GM21367 (cell line): ENCODE measurements around the gene RPS6KA5.
"Not testable (repeated sequence)": the region's sequence is repeated elsewhere in the genome, so short reads cannot be mapped to it uniquely, and the experiment has no call there.

Experiments used
- ATAC-seq: cut with Tn5 transposase; IDR thresholded peaks from one replicate; pipeline ENCODE4 v1.9.1; 2021; ENCODE audit not compliant: unreplicated experiment

Gene RPS6KA5

DNA sequence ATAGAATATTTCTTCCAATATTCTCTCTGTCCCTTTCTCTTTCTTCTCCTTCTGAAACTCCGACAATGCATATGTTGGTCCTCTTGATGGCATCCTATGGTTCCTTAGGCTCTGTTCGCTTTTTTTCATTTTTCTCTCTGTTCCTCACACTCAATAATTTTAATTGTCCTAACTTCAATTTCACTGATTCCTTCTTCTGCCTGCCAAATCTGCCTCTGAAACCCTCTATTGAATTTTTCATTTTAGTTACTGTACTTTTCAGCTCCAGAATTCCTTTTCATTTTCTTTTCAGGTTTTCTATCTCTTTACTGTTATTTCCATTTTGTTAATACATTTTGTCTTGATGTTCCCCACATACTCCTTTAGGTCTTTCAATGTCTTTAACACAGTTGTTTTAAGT, 177.2 kb downstream of the RPS6KA5 start:
- ATAC-seq = no peak

GRCh38 chr14:90880282-90880681, 180.2 kb downstream of the RPS6KA5 start:
- no peak for ATAC-seq

DNA sequence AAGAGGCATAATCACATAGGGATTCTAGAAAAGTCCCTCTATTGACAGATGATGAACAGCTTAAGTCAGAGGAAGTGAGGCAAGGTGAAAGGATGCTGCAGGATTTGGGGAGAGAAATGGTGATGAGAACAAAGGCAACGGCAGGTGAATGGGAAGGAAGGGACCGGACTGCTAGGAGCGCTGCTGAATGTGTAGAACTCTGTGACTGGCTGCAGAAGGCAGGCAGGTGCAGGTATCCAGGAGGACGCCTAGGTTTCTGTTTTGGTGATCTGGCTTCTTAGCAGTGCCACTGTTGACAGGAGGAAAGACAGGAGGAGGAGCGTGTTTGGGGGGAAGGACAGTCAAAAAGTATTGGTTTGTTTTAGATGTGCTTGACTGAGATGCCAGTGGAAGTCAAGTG, 185.8 kb downstream of the RPS6KA5 start:
- no peak for ATAC-seq

GRCh38 chr14:90871605-90872233, 188.7 kb downstream of the RPS6KA5 start:
- no peak for ATAC-seq

DNA sequence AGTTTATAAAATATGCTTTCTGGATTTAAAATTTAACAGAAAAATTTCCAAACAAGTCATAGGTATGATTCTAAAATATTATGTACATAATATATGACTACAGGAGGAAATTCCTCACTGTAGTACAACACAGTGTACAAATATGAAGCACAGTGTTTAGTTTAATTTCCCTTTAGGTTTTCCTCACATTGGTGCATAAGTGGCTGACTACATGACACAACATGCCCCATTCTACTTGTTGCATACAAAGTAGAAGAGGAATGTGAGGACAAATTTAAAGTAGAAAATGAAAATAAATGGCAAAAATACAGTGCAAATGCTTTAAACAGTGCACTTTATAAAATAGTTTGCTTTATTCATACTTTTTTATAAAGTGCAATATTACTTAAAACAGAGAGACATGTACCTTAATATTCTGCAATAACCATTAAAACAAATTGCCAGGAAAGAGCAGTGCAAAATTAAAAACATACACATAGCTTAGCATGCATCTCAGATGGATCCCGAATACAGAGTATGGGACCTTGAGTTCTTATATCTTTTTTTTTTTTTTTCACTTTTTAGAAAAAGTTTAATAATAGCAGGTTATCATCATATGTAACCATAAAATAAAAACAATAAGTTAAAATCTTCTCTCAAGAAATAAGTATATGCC, 189.4 kb downstream of the RPS6KA5 start:
- no peak for ATAC-seq

DNA sequence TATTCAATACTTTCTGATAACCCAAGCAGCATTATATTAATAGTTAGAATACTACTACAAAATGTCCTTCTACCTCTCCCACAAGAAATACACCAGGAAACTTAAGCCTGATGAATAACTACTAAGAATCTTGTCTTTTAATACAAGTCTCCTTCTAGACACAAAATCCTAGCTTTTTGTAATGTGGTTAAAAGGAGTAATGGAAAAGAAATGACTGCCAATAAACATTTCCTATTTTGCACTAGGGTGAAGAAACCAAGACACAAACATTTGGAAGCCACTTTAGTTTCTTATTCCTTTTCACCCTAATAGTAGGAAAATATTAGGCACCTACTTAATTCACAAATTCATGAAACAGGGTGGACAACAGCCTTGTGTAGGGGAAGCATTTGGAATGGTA, 192.9 kb downstream of the RPS6KA5 start:
- no peak for ATAC-seq

DNA sequence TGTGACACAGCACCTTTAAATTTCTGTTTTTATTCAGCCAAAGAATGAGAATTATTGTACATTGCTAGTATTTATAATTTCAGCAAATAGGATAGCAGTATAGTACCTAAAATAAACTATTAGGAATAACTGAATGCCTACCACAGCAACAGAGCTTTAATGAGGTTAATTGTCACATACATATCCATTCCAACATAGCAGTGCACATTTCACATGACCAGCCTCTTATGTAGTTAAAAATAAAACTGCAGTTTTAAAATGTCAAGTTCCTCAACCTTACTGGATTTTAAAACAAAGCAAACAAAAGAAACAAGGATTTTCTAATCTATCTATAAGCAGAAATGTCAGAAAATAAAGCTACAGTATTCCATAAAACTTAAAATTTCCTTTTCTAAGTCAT, 193.6 kb downstream of the RPS6KA5 start:
- no peak for ATAC-seq

DNA sequence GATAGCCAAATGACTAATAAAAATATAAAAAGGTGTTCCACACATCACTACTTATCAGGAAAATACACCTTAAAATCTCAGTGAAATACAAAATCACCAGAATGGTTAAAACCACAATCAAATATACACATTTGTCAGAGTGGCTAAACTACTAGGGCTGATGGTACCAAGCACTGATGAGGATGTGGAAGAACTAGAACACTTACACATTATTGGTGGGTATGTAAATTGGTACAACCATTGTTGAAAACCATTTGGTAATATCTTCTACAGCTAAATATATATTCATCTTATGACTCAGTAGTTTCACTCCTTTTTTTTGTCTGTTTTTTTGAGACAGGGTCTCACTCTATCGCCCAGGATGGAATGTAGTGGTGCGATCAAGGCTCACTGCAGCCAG, 195.7 kb downstream of the RPS6KA5 start:
- ATAC-seq = no peak

GRCh38 chr14:90858511-90858910, 201.9 kb downstream of the RPS6KA5 start:
- ATAC-seq = no peak

DNA sequence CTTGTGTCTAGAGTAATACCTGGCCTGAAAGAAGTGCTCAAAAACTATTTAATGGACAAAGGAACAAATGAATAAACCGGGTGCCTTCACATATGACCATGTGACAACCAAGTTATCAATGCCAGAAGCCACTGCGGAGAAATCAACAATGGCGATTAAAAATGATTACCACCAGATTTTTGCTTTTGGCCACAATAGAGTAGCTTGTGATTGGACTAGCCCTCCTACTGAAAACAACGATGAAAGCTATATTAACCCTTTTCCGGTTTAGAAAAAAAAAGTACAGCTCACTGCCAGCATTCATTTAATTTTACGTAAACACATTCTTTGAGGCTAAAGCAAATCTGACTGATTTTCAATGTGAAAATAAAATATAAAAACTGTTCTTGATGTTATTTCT, 202.6 kb downstream of the RPS6KA5 start:
- no peak for ATAC-seq

DNA sequence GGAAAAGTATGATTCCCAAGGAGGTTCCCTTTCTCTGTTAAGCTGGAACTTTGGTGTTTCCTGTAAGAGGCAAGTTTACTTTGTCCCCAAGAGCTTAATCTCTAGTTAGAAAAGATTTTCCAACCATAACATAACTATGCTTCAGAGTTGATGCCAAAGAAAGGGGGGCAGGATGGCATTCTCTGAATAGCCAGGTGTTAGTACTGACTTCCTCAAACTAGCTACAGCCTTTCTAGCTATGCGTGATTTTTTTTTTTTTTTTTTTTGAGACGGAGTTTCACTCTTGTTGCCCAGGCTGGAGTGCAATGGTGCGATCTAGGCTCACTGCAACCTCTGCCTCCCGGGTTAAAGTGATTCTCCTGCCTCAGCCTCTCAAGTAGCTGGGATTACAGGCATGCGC, 204.3 kb downstream of the RPS6KA5 start:
- ATAC-seq = not testable (repeated sequence)

DNA sequence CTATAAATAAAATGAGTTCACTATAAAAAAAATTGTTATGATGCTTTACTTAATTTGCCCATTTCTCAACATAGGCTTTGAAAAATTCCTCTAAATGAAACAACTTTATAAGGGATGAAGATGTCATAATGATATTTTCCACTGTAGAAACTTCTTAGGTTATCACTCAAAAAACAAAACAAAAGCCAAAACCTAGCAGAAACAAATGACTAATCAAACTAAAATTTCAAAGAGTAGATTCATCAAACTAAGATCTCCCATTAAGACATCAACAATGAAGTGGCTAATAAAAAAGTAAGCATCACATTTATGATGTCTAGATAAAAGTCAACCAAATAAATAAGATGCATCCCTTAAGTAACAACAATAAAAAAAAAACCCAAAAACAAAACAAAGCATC, 207.3 kb downstream of the RPS6KA5 start:
- no peak for ATAC-seq

- ATAC-seq = no peak
These were observed 209.0 kb downstream of the RPS6KA5 start for GRCh38 chr14:90851327-90852036.

DNA sequence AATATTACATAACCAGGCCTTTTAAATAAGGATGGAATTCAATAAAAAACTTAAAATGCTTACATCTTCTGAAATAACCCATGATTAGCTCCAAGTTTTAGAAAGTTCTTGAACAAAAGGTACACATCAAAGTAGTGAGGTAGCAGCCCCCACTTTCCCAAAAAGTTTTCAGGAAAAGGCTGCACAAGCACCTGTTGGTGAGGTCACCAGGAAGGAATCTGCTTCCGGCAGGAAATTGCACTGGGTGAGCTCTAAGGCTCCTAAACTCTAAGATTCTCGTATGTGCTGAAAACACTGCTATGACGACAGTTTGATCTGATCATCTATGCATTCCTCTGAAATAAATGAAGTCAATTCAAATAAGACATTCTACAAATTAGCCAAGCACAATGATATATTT, 210.0 kb downstream of the RPS6KA5 start:
- ATAC-seq = no peak

DNA sequence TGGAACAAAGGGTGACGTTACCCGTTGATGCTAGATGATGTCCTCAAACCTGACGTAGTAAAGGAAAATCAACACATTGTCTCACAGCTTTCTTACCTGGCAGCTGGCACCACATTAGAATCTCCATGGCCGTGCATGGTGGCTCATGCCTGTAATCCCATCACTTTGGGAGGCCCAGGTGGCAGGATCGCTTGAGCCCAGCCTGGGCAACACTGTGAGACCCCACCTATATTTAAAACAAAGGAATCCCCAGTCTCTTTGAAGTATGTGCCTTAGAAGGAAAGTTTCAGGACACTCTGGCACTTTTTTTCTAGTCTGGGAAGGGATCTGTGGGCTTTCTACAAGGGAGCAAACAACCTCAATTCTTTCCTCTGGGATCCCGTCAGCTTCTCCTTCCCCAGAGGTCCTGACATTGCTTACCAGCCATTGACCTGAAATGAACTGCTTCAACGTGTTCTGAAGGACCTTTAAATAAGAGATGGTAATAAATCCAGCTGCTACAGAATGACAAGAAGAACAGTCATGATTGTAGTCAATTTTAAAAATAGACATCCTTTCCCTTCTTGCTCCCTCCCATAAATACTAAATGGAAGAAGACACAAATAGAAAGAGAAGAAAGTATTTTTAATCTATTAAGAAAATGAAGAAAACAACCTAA, 210.5 kb downstream of the RPS6KA5 start:
- ATAC-seq = no peak

DNA sequence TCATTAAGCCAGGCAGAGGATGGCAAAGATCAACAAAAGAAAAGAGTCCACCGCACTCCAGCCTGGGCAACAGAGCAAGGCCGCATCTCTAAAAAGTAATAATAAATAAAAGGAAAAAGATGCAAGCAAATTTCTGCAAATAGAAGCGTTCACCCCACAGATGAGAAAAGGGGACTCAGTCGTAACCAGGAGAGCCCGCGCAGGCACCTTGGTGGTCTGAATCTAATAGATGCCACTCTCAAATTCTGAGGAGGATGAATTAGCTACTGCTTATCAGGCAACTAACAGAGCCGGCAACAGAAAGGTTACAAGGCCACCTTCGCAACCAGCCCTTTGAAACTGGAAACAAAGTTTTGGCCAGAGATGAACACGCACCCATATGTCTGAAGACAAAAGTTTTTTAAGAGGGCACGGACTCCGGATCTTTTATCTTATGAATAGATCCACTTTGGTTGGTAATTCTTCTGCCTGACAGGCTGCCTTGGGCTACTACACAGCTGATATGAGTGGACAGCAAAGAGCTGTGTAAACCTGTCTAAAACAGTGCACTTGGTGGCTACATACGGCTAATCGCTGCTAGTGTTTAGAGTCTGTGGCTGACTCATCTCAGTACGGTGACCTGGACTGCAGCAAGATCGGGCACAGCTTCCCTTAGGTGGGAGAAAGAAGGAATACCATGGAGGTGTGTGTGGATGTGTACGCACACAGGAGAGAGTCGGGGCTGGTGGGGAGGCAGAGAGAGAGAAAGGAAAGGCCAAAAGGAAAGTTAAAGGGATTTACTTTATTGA, 211.3 kb downstream of the RPS6KA5 start:
- ATAC-seq = no peak

DNA sequence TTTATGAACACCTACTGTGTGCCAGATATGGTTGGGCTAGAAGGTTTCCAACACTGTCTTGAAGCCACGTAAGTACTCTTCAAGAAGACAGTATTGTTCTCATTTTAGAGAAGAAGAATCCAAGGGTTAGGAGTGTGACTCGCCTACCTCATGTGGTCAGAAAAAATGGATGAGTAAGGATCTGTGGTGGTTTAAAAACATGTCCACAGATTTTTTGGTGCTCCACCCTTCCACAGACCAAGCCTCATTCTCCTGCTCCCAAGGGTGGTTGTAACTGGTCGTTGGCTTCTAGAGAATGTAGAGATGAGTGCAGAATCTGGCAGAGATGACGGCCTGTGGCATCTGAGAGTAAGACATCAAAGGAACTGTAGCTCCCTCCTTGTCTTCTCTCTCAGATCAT, 213.9 kb downstream of the RPS6KA5 start:
- no peak for ATAC-seq

DNA sequence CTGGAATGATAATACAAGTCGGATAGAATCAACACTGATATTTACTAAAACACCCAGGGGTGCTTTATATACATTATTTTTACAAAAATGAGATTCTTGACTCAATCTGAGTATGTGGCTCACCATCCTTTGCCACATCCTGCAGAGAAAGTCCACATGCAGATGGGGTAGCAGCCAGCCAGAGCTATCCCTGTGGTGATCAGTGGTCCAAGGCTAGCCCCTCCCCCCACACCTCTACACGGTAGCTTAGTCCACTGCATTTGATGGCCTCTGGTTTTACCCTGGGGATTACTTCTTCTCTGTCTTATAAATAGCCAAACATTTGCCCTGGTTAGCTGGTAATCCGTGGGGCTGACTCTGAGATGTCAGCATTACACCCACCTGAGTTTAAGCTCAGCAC, 216.1 kb downstream of the RPS6KA5 start:
- no peak for ATAC-seq

DNA sequence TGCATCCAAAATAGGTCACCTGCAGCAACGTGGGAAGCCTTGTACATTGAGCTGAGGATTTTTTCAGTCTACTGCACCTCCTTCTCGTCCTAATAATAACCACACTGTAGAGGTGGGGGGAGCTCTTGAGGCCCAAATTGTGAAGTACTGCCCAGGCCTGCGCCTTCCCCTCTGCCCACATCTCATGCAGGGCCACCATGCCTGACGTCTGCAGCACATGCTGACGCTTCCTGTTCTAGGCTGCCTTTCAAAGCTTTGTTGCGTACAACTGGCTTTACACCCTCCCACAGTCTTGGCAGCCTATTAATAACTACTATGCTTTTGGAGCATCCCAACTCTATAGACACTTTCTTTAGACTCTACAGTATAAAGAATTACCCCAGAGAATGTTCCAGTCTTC, 217.7 kb downstream of the RPS6KA5 start:
- no peak for ATAC-seq

- ATAC-seq = not testable (repeated sequence)
These were observed 219.8 kb downstream of the RPS6KA5 start for GRCh38 chr14:90840667-90841066.

DNA sequence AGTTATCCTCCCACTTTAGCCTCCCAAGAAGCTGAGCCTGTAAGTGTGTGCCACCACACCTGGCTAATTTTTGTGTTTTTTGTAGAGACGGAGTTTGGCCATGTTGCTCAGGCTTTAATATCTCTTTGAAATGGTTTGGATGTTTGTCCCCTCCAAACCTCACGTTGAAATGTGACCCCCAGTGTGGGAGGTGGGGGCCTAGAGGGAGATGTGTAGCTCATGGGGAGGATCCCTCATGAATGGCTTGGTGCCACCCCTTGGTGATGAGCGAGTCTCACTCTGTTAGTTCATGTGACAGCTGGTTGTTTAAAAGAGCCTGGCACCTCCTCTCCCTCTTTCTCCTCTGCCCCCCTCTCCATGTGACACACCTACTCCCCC, 220.6 kb downstream of the RPS6KA5 start:
- ATAC-seq = no peak
